ENCODE results near the gene LRRIQ1.

DNA sequence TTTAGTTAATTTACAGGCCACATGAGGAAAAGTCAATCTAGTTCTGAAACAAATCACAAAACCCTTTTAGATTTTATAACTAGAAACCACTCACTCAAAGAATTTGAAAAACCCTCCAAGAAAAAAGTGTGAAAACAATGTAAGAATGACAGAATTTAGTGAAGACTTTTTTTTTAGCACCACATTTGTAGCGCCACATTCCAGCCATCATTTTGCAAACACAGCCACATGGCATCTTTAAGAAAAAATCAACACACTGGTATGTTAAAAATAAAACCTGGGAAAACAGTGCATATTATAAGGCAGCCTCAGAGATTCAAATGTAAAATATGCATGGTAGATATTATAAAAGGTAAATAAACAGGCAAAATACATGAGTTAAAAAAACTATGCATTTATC, 221.5 kb downstream of the LRRIQ1 start:
- no peak for TF ChIP-seq CTCF (conservative IDR thresholded peaks at IDR 0.05)
- no peak for TF ChIP-seq ZFX (IDR thresholded peaks at IDR 0.05)
